Adrenal gland (tissue), 5 donors: ENCODE measurements around the gene PPM1D.

Experiments used
- POLR2A ChIP-seq, 2 donors: fragments of 450-650 bp; IDR thresholded peaks; one replicate each; pipeline ENCODE4 v1.6.1; 2017; ENCODE audit warnings: antibody characterized with exemption in 2 of 2, mild to moderate bottlenecking in 2 of 2, moderate library complexity in 1 of 2
- TF ChIP-seq, protein P1 (sequence below), 6 experiments: fragments of 450-650 bp in 4 of 6; fragments of 200-600 bp in 2 of 6; sonication (generic) in 1 of 6; IDR thresholded peaks; 1 replicate in 5 of 6; 2 replicates in 1 of 6; pipeline versions ENCODE4 v1.5.1 to v1.8.0; 2016 to 2021; ENCODE audit warnings: antibody characterized with exemption in 6 of 6, mild to moderate bottlenecking in 2 of 6, moderate library complexity in 1 of 6
- donor health status: DM: no; HTN: no; CAD: no.

- TF ChIP-seq, protein P1, sequence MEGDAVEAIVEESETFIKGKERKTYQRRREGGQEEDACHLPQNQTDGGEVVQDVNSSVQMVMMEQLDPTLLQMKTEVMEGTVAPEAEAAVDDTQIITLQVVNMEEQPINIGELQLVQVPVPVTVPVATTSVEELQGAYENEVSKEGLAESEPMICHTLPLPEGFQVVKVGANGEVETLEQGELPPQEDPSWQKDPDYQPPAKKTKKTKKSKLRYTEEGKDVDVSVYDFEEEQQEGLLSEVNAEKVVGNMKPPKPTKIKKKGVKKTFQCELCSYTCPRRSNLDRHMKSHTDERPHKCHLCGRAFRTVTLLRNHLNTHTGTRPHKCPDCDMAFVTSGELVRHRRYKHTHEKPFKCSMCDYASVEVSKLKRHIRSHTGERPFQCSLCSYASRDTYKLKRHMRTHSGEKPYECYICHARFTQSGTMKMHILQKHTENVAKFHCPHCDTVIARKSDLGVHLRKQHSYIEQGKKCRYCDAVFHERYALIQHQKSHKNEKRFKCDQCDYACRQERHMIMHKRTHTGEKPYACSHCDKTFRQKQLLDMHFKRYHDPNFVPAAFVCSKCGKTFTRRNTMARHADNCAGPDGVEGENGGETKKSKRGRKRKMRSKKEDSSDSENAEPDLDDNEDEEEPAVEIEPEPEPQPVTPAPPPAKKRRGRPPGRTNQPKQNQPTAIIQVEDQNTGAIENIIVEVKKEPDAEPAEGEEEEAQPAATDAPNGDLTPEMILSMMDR (IDR thresholded peaks at IDR 0.05), result no peak
- TF ChIP-seq POLR2A (IDR thresholded peaks at IDR 0.05), result no peak
These were observed 104.2 kb downstream of the PPM1D start for GRCh38 chr17:60704170-60704569.
